NT2/D1 (cell line): ENCODE measurements around the gene LMAN1.

Experiments used
- DNase-seq: peaks from one replicate; pipeline ENCODE4 v3.0.0-alpha.2; 2011; ENCODE audit warnings: low read depth, low spot score
- H3K27me3 ChIP-seq: 2 replicates; pipeline ENCODE4 v1.6.0; 2011; ENCODE audit warnings: mild to moderate bottlenecking; ENCODE audit not compliant: insufficient read length, insufficient read depth
- H3K36me3 ChIP-seq: 2 replicates; pipeline ENCODE4 v1.6.1; 2011; ENCODE audit warnings: mild to moderate bottlenecking, low read length, mixed read lengths; ENCODE audit not compliant: insufficient read depth, insufficient read length
- H3K4me1 ChIP-seq: 2 replicates; pipeline ENCODE4 v1.5.1; 2011; ENCODE audit not compliant: insufficient read depth, insufficient read length
- H3K4me3 ChIP-seq: 2 replicates; pipeline ENCODE4 v1.5.1; 2011; ENCODE audit warnings: low read depth; ENCODE audit not compliant: insufficient read length
- H3K9ac ChIP-seq: 2 replicates; pipeline ENCODE4 v1.6.0; 2011; ENCODE audit warnings: low read depth; ENCODE audit not compliant: insufficient read length
- H3K9me3 ChIP-seq: 2 replicates; pipeline ENCODE4 v1.5.1; 2011; ENCODE audit warnings: mild to moderate bottlenecking, low read length; ENCODE audit not compliant: insufficient read depth
- SUZ12 ChIP-seq: IDR thresholded peaks from 2 replicates; pipeline ENCODE4 v1.6.1; 2011; ENCODE audit not compliant: insufficient read length, insufficient read depth; ENCODE audit errors: extremely low read depth
- YY1 ChIP-seq: IDR thresholded peaks from 2 replicates; pipeline ENCODE4 v1.6.1; 2011; ENCODE audit not compliant: insufficient read length, insufficient read depth
- ZNF274 ChIP-seq: IDR thresholded peaks from 2 replicates; pipeline ENCODE4 v1.6.1; 2011; ENCODE audit warnings: mild to moderate bottlenecking, low read depth, low read length

Gene LMAN1

GRCh38 chr18:59279193-59279592 is 79.9 kb downstream of the LMAN1 start:
- no peak overlapping the region for H3K4me3 ChIP-seq
- DNase-seq: no peak
- no peak for TF ChIP-seq ZNF274
- TF ChIP-seq YY1: no peak
- TF ChIP-seq SUZ12: no peak
- no peaks in the 10 kb centered on the region for H3K27me3 ChIP-seq
- no peaks in the 10 kb centered on the region for H3K4me1 ChIP-seq
- no peaks in the 10 kb centered on the region for H3K9me3 ChIP-seq
- H3K36me3 ChIP-seq: no peaks in the 10 kb centered on the region
- H3K9ac ChIP-seq: no peak overlapping the region

GRCh38 chr18:59278793-59279192 is 80.3 kb downstream of the LMAN1 start:
- H3K4me1 ChIP-seq: no peaks in the 10 kb centered on the region
- no peak overlapping the region for H3K4me3 ChIP-seq
- H3K27me3 ChIP-seq: no peaks in the 10 kb centered on the region
- peaks cover 1% of the 10 kb centered on the region; the same call in 1 of the 2 replicates for H3K9me3 ChIP-seq
- no peak overlapping the region for H3K9ac ChIP-seq
- no peak for TF ChIP-seq ZNF274
- no peak for TF ChIP-seq YY1
- no peak for TF ChIP-seq SUZ12
- H3K36me3 ChIP-seq: no peaks in the 10 kb centered on the region
- DNase-seq: no peak
